ENCODE data around the gene SYNDIG1L. TPM values are rescaled to one million over a fixed set of nuclear protein-coding genes. Genes with fewer than 3 reads are reported as not detected.
A peak's percentile ranks its signal among the peaks of the same experiment; 100 is the strongest.

SYNDIG1L gene
- total and polyA plus RNA-seq, 2 of the 4 experiments (the other 2 are of a cell fraction) = not detected

- TF ChIP-seq RAD21 (IDR thresholded peaks at IDR 0.05; ENCODE audit: low read length) = no peak
These were observed 24.3 kb downstream of the SYNDIG1L start (continued) for GRCh38 chr14:74401504-74402241.

GRCh38 chr14:74400919-74401503 is 25.0 kb downstream of the SYNDIG1L start:
- H2AK5ac ChIP-seq (ENCODE audit: low read depth, low read length) = no peak overlapping the region
- no peak overlapping the region for H4K91ac ChIP-seq (ENCODE audit: insufficient read depth, low read depth, low read length)
- H2AFZ ChIP-seq (replicated peaks; ENCODE audit: low read length, poor library complexity) = peak overlapping the region; percentile 76
- no peak overlapping the region for H2BK120ac ChIP-seq (ENCODE audit: low read depth, low read length)
- H3K4me2 ChIP-seq (ENCODE audit: low read depth, low read length) = no peak overlapping the region
- H4K5ac ChIP-seq (ENCODE audit: low read depth, low read length) = no peak overlapping the region
- no peak overlapping the region for H4K8ac ChIP-seq (ENCODE audit: low read depth in 2 of 2, low read length in 2 of 2)
- CTCF ChIA-PET = interaction anchor here (0.5 kb wide), 2 partner anchors 31 to 47 kb away, joined by 3 read pairs; no protein-coding TSS in a partner anchor
- H2BK5ac ChIP-seq (ENCODE audit: low read depth, low read length, poor library complexity, severe bottlenecking) = no peak overlapping the region
- POLR2A ChIA-PET (ENCODE audit: unreplicated experiment) = no interaction called here
- H3K4me3 ChIP-seq (ENCODE audit: insufficient read depth, low read depth, low read length) = no peak overlapping the region
- no peak overlapping the region; the same call in 1 of the 2 replicates for H3K23ac ChIP-seq (ENCODE audit: low read depth, low read length)
- dilution Hi-C loops (cut with HindIII; ENCODE audit: low sequenced_read_pairs, unreplicated experiment) (no loop called here), in situ Hi-C loops (cut with MboI; ENCODE audit: low sequenced_read_pairs) (no loop called here), intact Hi-C loops (cut with micrococcal nuclease) (no loop called here)
- H2BK20ac ChIP-seq (ENCODE audit: low read depth, low read length) = no peak overlapping the region
- H3K14ac ChIP-seq (replicated peaks; ENCODE audit: low read depth, low read length) = no peak overlapping the region
- WGBS, 2 experiments (ENCODE audit: extremely low coverage in 2 of 2, insufficient read length in 1 of 2) = no CpG with 5 or more reads among the region's 8 CpGs
- H4K20me1 ChIP-seq (ENCODE audit: insufficient read depth, low read length) = no peaks in the 10 kb centered on the region
- no peaks in the 10 kb centered on the region for H3K9me1 ChIP-seq (ENCODE audit: insufficient read depth, low read length)
- H3K27ac ChIP-seq (ENCODE audit: insufficient read depth, low read length) = no peak overlapping the region
- H3K18ac ChIP-seq (ENCODE audit: low read depth, low read length) = no peak overlapping the region
- H3K4ac ChIP-seq (ENCODE audit: low read depth, low read length) = no peak overlapping the region
- no TSS peak for BruUV-seq (replicated peaks)
- TF ChIP-seq SMC3 (IDR thresholded peaks at IDR 0.05; ENCODE audit: low read depth, low read length) (no peak), USF2 (IDR thresholded peaks at IDR 0.05; ENCODE audit: low read depth, low read length) (no peak), MAZ (IDR thresholded peaks at IDR 0.05; ENCODE audit: borderline replicate concordance, low read depth, low read length) (no peak), RFX5 (IDR thresholded peaks at IDR 0.05; ENCODE audit: low read depth, low read length) (no peak), BHLHE40 (IDR thresholded peaks at IDR 0.05; ENCODE audit: low read depth, low read length) (no peak), NFE2L2 (IDR thresholded peaks at IDR 0.05; ENCODE audit: low read depth, low read length) (no peak), CEBPB (IDR thresholded peaks at IDR 0.05; ENCODE audit: low read depth, low read length) (no peak)
- TF ChIP-seq, protein P1, sequence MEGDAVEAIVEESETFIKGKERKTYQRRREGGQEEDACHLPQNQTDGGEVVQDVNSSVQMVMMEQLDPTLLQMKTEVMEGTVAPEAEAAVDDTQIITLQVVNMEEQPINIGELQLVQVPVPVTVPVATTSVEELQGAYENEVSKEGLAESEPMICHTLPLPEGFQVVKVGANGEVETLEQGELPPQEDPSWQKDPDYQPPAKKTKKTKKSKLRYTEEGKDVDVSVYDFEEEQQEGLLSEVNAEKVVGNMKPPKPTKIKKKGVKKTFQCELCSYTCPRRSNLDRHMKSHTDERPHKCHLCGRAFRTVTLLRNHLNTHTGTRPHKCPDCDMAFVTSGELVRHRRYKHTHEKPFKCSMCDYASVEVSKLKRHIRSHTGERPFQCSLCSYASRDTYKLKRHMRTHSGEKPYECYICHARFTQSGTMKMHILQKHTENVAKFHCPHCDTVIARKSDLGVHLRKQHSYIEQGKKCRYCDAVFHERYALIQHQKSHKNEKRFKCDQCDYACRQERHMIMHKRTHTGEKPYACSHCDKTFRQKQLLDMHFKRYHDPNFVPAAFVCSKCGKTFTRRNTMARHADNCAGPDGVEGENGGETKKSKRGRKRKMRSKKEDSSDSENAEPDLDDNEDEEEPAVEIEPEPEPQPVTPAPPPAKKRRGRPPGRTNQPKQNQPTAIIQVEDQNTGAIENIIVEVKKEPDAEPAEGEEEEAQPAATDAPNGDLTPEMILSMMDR (conservative IDR thresholded peaks at IDR 0.05; ENCODE audit: low read depth, low read length) = no peak
- TF ChIP-seq, protein P2, sequence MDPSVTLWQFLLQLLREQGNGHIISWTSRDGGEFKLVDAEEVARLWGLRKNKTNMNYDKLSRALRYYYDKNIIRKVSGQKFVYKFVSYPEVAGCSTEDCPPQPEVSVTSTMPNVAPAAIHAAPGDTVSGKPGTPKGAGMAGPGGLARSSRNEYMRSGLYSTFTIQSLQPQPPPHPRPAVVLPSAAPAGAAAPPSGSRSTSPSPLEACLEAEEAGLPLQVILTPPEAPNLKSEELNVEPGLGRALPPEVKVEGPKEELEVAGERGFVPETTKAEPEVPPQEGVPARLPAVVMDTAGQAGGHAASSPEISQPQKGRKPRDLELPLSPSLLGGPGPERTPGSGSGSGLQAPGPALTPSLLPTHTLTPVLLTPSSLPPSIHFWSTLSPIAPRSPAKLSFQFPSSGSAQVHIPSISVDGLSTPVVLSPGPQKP (IDR thresholded peaks at IDR 0.05; ENCODE audit: borderline replicate concordance, low read depth, low read length) = no peak
- H3K9ac ChIP-seq (ENCODE audit: low read depth, low read length) = no peak overlapping the region
- no peaks in the 10 kb centered on the region for H3K79me1 ChIP-seq (ENCODE audit: low read depth in 1 of 2, low read length in 2 of 2)
- peaks cover 75% of the 10 kb centered on the region for H3K27me3 ChIP-seq (ENCODE audit: control insufficient read depth, insufficient read depth, low read length)
- no peak overlapping the region for H2AK9ac ChIP-seq (replicated peaks; ENCODE audit: low read depth, low read length, poor library complexity)
- no peak overlapping the region for H2BK15ac ChIP-seq (ENCODE audit: low read depth, low read length)
- ATAC-seq (ENCODE audit: low read depth) = no peak
- no peaks in the 10 kb centered on the region for H3K36me3 ChIP-seq (ENCODE audit: control insufficient read depth, insufficient read depth, low read length)
- peaks cover 4% of the 10 kb centered on the region for H3K4me1 ChIP-seq (ENCODE audit: control insufficient read depth, insufficient read depth, low read length)
- no peak for DNase-seq
- no peaks in the 10 kb centered on the region for H3K9me3 ChIP-seq (ENCODE audit: control insufficient read depth, insufficient read depth, low read length)
- H3K56ac ChIP-seq (ENCODE audit: extremely low read depth, insufficient read depth, low read length) = no peak overlapping the region
